GM23338 (cell line): Measurements from ENCODE around the gene TBC1D10B. TPM values are rescaled to one million over a fixed set of nuclear protein-coding genes. Genes with fewer than 3 reads are reported as not detected.

ENCODE experiments used
- ATAC-seq: fragments of 200-7000 bp; cut with Tn5 transposase; 3 replicates; pipeline ENCODE4 v1.9.1; 2020
- DNase-seq: peaks from one replicate; pipeline ENCODE4 v3.0.0-alpha.2; 2015; ENCODE audit warnings: low spot score
- H2AFZ ChIP-seq: fragments of 200-600 bp; sonication (generic); 2 replicates; pipeline ENCODE4 v1.8.0; 2016; ENCODE audit warnings: antibody characterized with exemption, mild to moderate bottlenecking, moderate library complexity
- H3F3A ChIP-seq: fragments of 200-600 bp; sonication (generic); replicated peaks from 2 replicates; pipeline ENCODE4 v1.8.0; 2017; ENCODE audit warnings: antibody characterized with exemption, mixed run types, low read depth
- H3K27ac ChIP-seq: fragments of 200-600 bp; sonication (generic); 2 replicates; pipeline ENCODE4 v1.6.1; 2016; ENCODE audit warnings: low read depth
- H3K27me3 ChIP-seq: fragments of 200-600 bp; sonication (generic); 2 replicates; pipeline ENCODE4 v1.8.0; 2016; ENCODE audit warnings: mild to moderate bottlenecking, mixed run types, moderate library complexity; ENCODE audit not compliant: insufficient read depth
- H3K36me3 ChIP-seq: fragments of 200-600 bp; sonication (generic); 2 replicates; pipeline ENCODE4 v1.8.0; 2016; ENCODE audit warnings: mild to moderate bottlenecking; ENCODE audit not compliant: insufficient read depth
- H3K4me1 ChIP-seq: fragments of 200-600 bp; sonication (generic); 2 replicates; pipeline ENCODE4 v1.8.0; 2016; ENCODE audit warnings: mild to moderate bottlenecking, moderate library complexity; ENCODE audit not compliant: insufficient read depth
- H3K4me2 ChIP-seq: fragments of 200-600 bp; sonication (generic); 2 replicates; pipeline ENCODE4 v1.7.1; 2017; ENCODE audit warnings: mixed run types
- H3K4me3 ChIP-seq: fragments of 200-600 bp; sonication (generic); 2 replicates; pipeline ENCODE4 v1.6.1; 2016; ENCODE audit warnings: mixed run types
- H3K79me2 ChIP-seq: fragments of 200-600 bp; sonication (generic); replicated peaks from 2 replicates; pipeline ENCODE4 v1.8.0; 2017; ENCODE audit warnings: mild to moderate bottlenecking; ENCODE audit not compliant: insufficient read depth
- H3K9me2 ChIP-seq: fragments of 200-600 bp; sonication (generic); 2 replicates; pipeline ENCODE4 v1.8.0; 2017; ENCODE audit not compliant: insufficient read depth
- H4K20me1 ChIP-seq: fragments of 200-600 bp; sonication (generic); replicated peaks from 2 replicates; pipeline ENCODE4 v1.8.0; 2017; ENCODE audit warnings: mild to moderate bottlenecking; ENCODE audit not compliant: insufficient read depth
- H3K27ac Mint-ChIP-seq: 2 replicates; pipeline ENCODE4 v1.8.0; 2020; ENCODE audit warnings: inconsistent platforms, mild to moderate bottlenecking, moderate library complexity, mixed read lengths
- H3K27me3 Mint-ChIP-seq: 3 replicates; pipeline ENCODE4 v1.8.0; 2022; ENCODE audit warnings: low read depth, mild to moderate bottlenecking, moderate library complexity, mixed read lengths, inconsistent platforms; ENCODE audit not compliant: insufficient read depth, poor library complexity
- H3K36me3 Mint-ChIP-seq: 3 replicates; pipeline ENCODE4 v1.8.0; 2021; ENCODE audit warnings: low read depth, mild to moderate bottlenecking, inconsistent platforms, moderate library complexity, mixed read lengths
- H3K4me1 Mint-ChIP-seq: 3 replicates; pipeline ENCODE4 v1.8.0; 2020; ENCODE audit warnings: mild to moderate bottlenecking, inconsistent platforms, mixed read lengths
- H3K4me3 Mint-ChIP-seq: 3 replicates; pipeline ENCODE4 v1.8.0; 2021; ENCODE audit warnings: moderate library complexity, mild to moderate bottlenecking, inconsistent platforms, mixed read lengths
- H3K9me3 Mint-ChIP-seq: 3 replicates; pipeline ENCODE4 v1.8.0; 2020; ENCODE audit warnings: moderate library complexity, mild to moderate bottlenecking, inconsistent platforms, mixed read lengths
- CREB1 ChIP-seq: fragments of 250-450 bp; sonication (Bioruptor Pico); IDR thresholded peaks from 2 replicates; pipeline ENCODE4 v1.5.0; 2020; ENCODE audit warnings: low read depth, mild to moderate bottlenecking, moderate library complexity
- CTCF ChIP-seq, 2 experiments: fragments of 200-600 bp in 1 of 2; sonication (generic) in 1 of 2; conservative IDR thresholded peaks; 2 replicates each; pipeline versions ENCODE4 v1.5.1 to v1.6.1; 2016 to 2017; ENCODE audit warnings: antibody characterized with exemption in 2 of 2, low read depth in 2 of 2, mild to moderate bottlenecking in 2 of 2, moderate library complexity in 1 of 2
- EZH2phosphoT487 ChIP-seq: fragments of 200-600 bp; sonication (generic); IDR thresholded peaks from one replicate; pipeline ENCODE4 v1.8.1; 2018; ENCODE audit warnings: antibody characterized with exemption; ENCODE audit not compliant: unreplicated experiment
- POLR2AphosphoS5 ChIP-seq: IDR thresholded peaks from 2 replicates; pipeline ENCODE4 v1.6.1; 2016; ENCODE audit warnings: antibody characterized with exemption, low read depth
- REST ChIP-seq: IDR thresholded peaks from one replicate; pipeline ENCODE4 v1.6.1; 2018; ENCODE audit warnings: antibody characterized with exemption; ENCODE audit not compliant: unreplicated experiment
- ZNF114 ChIP-seq: fragments of 250-450 bp; sonication (Bioruptor Pico); IDR thresholded peaks from 2 replicates; pipeline ENCODE4 v1.5.0; 2020; ENCODE audit warnings: mild to moderate bottlenecking, moderate library complexity
- long read RNA-seq: library from polyadenylated mRNA; unstranded; transcript quantifications from one replicate; pipeline ENCODE4 v2.0.0, GENCODE V29; 2020; ENCODE audit not compliant: unreplicated experiment
- polyA plus RNA-seq: library from polyadenylated mRNA; unstranded; fragments of >200 nt; fragmentation: Nextera tagmentation; extraction: Ambion mirVana; gene quantifications from 2 replicates; pipeline ENCODE4 v1.2.1, GENCODE V29; 2016
- total RNA-seq: library from RNA; depleted of rRNA; stranded (reverse); fragments of >200 nt; shearing (Covaris generic); gene quantifications from 2 replicates; pipeline ENCODE4 v1.2.3, GENCODE V29; 2014; rRNA removed

The TBC1D10B gene
- total RNA-seq: 19.6 and 30.8 TPM in 2 replicates
- 13.3 TPM in 2 replicates for polyA plus RNA-seq
- long read RNA-seq, partial matches to known transcripts: 0 of 2 reads
- long read RNA-seq, other reads (novel, unspliced or antisense): 2 of 2 reads

- no peak within 1 kb of the TSS for H3K27ac ChIP-seq
- H3K36me3 ChIP-seq: no peaks in the 10 kb centered on the region
- Mint-ChIP-seq H3K4me1 (peaks cover 37% of the 10 kb centered on the region), H3K27ac (peak within 1 kb of the TSS; percentile 79), H3K9me3 (no peaks in the 10 kb centered on the region), H3K4me3 (peak within 1 kb of the TSS; percentile 78), H3K27me3 (peaks cover 20% of the 10 kb centered on the region), H3K36me3 (peaks cover 5% of the 10 kb centered on the region; the same call in 2 of the 3 replicates)
- DNase-seq (peak; percentile 100), ATAC-seq (peak; percentile 85)
- peak within 1 kb of the TSS; percentile 98 for H3K4me2 ChIP-seq
- H3K27me3 ChIP-seq: no peaks in the 10 kb centered on the region
- no peaks in the 10 kb centered on the region for H3F3A ChIP-seq
- H3K79me2 ChIP-seq: peaks cover 33% of the 10 kb centered on the region
- peaks cover 7% of the 10 kb centered on the region; the same call in 1 of the 2 replicates for H4K20me1 ChIP-seq
- no peaks in the 10 kb centered on the region for H3K9me2 ChIP-seq
- peak within 1 kb of the TSS; percentile 85 for H3K4me3 ChIP-seq
- TF ChIP-seq CREB1 (CRISPR knock-in tag) (peak; percentile 80), CTCF (conservative IDR thresholded peaks at IDR 0.05; ENCODE audit: low read depth in 2 of 2) (0 out of 4 replicates have a peak, but pooled peaks of 1 of the 2 experiments have one; percentile 26), POLR2AphosphoS5 (peak; percentile 43; the same call in 1 of the 2 replicates), REST (no peak), ZNF114 (CRISPR knock-in tag) (no peak), EZH2phosphoT487 (no peak)
- H2AFZ ChIP-seq: no peak within 1 kb of the TSS
- H3K4me1 ChIP-seq: peaks cover 11% of the 10 kb centered on the region
These were observed at the start of gene TBC1D10B for GRCh38 chr16:30370456-30371247. Gene TBC1D10B (minus strand): TSS chr16:30370494. CDS start chr16:30370183, 311 bp downstream.
